Mesodermal cell (in vitro differentiated cells): Measurements from ENCODE around the gene SCGB1A1.

Experiments
- H3K27ac ChIP-seq: 2 replicates; pipeline ENCODE4 v1.7.0; 2013; ENCODE audit warnings: mild to moderate bottlenecking, low read depth, low read length, moderate library complexity; ENCODE audit not compliant: severe bottlenecking
- H3K36me3 ChIP-seq: 2 replicates; pipeline ENCODE4 v1.7.1; 2013; ENCODE audit warnings: mild to moderate bottlenecking, low read length, moderate library complexity; ENCODE audit not compliant: control insufficient read depth, insufficient read depth
- H3K4me1 ChIP-seq: one replicate; pipeline ENCODE4 v1.7.1; 2013; ENCODE audit warnings: mild to moderate bottlenecking, low read length; ENCODE audit not compliant: insufficient read depth, control insufficient read depth, poor library complexity, severe bottlenecking
- H3K4me3 ChIP-seq: 2 replicates; pipeline ENCODE4 v1.7.0; 2013; ENCODE audit warnings: low read length, control low read depth, mild to moderate bottlenecking; ENCODE audit not compliant: insufficient read depth, poor library complexity, severe bottlenecking; ENCODE audit errors: extremely low read depth
- H3K9me3 ChIP-seq: 2 replicates; pipeline ENCODE4 v1.7.1; 2013; ENCODE audit warnings: mild to moderate bottlenecking, low read length, moderate library complexity; ENCODE audit not compliant: control insufficient read depth
- WGBS, 2 experiments: methylation state at CpG; one replicate each; pipeline ENCODE4 v1.1.5; 2013; ENCODE audit warnings: missing lambda C conversion rate in 2 of 2; ENCODE audit not compliant: insufficient coverage in 2 of 2; 5-methylcytosine and 5-hydroxymethylcytosine counted together

SCGB1A1 gene

DNA sequence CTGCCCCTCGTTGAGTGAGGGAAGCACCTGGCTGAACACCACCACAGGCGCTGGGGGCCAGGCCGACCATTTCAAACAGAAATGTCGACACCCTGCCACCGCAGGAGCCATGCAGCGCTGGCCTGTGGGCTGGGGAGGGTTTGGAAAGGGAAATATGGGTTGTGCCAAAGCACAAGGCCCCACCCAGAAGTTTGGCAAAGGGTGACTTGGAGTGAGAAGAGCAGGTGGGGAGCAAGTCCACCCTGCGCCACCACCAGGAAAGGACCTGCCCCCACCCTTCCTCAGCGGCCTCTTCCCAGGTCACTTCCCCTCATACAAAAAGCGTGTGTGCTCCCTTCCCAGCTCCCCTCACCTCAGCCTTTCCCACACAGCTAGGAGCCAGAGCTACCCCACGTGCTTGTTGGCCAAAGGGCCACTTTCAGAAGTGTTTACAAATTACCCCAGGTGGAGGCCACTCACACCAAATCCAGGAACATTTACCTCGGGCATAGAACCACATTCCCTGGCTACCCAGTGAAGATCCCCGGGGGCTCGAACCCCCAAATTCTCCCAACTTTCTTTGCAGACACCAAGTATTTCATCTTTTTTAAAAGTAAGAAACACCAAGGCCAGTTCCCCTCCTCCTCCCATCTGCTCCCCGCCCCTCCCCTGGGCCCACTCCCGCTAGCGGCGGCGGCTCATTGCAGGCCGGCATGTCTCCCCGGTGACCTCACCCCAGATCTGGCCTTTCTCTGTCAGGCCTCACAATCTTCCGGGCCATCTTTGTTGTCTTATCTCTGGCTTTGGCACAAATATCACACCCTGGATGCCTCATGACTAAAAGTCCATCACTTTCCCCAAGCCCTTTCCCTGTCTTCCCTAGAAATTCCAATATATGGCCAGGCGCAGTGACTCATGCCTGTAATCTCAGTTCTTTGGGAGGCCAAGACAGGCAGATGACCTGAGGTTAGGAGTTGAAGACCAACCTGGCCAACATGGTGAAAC is 20.5 kb upstream of the SCGB1A1 start:
- WGBS, 2 experiments: 57 to 62% methylated on average over 17 to 22 of the region's 22 CpGs
- Histone ChIP-seq H3K36me3 (no peaks in the 10 kb centered on the region), H3K4me1 (peaks cover 50% of the 10 kb centered on the region), H3K9me3 (no peaks in the 10 kb centered on the region), H3K4me3 (no peak overlapping the region), H3K27ac (peak overlapping the region; percentile 89)

DNA sequence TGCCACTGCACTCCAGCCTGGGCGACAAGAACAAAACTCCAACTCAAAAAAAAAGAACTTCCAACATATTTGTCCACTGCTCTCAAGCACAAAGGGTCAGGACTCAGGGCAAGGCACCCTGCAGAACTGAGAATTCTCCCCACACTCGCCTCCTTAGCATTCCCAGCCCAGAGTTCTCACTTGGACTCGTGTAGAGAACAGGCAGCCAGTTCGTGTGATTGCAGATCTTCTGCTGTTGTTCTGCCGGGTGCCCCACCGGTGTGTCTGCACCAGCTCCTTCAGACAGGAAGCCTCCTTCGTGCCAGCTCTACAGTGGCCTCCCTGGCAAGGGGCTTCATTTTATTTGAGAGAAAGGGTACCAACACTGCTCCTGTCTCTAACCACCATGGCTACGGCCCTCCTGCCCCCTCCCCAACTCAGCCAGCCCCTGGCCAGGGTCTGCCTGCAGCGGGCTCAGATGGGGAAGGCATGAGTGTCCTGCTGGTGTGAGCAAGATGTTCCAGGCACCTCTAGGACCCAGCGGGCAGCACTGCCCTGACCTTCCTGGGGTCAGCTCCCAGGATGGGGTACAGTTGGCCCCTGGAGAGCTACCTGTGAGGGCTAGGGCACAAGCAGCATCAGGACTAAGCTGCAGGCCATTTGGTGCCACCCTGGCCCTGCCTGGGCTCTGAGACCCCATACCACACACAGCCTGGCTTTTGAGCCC is 19.5 kb upstream of the SCGB1A1 start:
- Histone ChIP-seq H3K36me3 (no peaks in the 10 kb centered on the region), H3K27ac (peak overlapping the region; percentile 89), H3K9me3 (no peaks in the 10 kb centered on the region), H3K4me3 (no peak overlapping the region), H3K4me1 (peaks cover 50% of the 10 kb centered on the region)
- 83 to 90% methylated on average over 6 to 7 of the region's 10 CpGs for whole genome bisulfite sequencing, 2 experiments

- peak overlapping the region; percentile 36 for H3K27ac ChIP-seq
- H3K36me3 ChIP-seq: no peaks in the 10 kb centered on the region
- H3K4me3 ChIP-seq: no peak overlapping the region
- no peaks in the 10 kb centered on the region for H3K9me3 ChIP-seq
- H3K4me1 ChIP-seq: peaks cover 50% of the 10 kb centered on the region
- 71 to 83% methylated on average over 5 to 6 of the region's 7 CpGs for WGBS, 2 experiments
Observed at GRCh38 chr11:62399878-62400266, 19.0 kb upstream of the SCGB1A1 start.

- Histone ChIP-seq H3K4me3 (no peak overlapping the region), H3K36me3 (no peaks in the 10 kb centered on the region), H3K9me3 (no peaks in the 10 kb centered on the region), H3K4me1 (peaks cover 48% of the 10 kb centered on the region), H3K27ac (peak overlapping the region; percentile 36)
- WGBS, 2 experiments: 94 to 97% methylated on average over 5 to 6 of the region's 6 CpGs
Observed at GRCh38 chr11:62400281-62400680, 18.6 kb upstream of the SCGB1A1 start.

GRCh38 chr11:62400760-62401159 is 18.1 kb upstream of the SCGB1A1 start:
- Histone ChIP-seq H3K27ac (peak overlapping the region; percentile 7), H3K4me1 (peaks cover 45% of the 10 kb centered on the region), H3K36me3 (no peaks in the 10 kb centered on the region), H3K4me3 (no peak overlapping the region), H3K9me3 (no peaks in the 10 kb centered on the region)
- WGBS, 2 experiments: 86% methylated on average over 7 to 9 of the region's 9 CpGs

GRCh38 chr11:62401356-62401755 is 17.5 kb upstream of the SCGB1A1 start:
- H3K4me1 ChIP-seq: peaks cover 41% of the 10 kb centered on the region
- H3K27ac ChIP-seq: peak overlapping the region; percentile 7
- no peaks in the 10 kb centered on the region for H3K9me3 ChIP-seq
- H3K36me3 ChIP-seq: no peaks in the 10 kb centered on the region
- 100% methylated on average over 2 to 3 of the region's 5 CpGs for WGBS, 2 experiments
- no peak overlapping the region for H3K4me3 ChIP-seq

- 90 to 96% methylated on average over 7 of the region's 7 CpGs for WGBS, 2 experiments
- H3K9me3 ChIP-seq: no peaks in the 10 kb centered on the region
- no peaks in the 10 kb centered on the region for H3K36me3 ChIP-seq
- no peak overlapping the region for H3K27ac ChIP-seq
- peaks cover 37% of the 10 kb centered on the region for H3K4me1 ChIP-seq
- H3K4me3 ChIP-seq: no peak overlapping the region
Observed at GRCh38 chr11:62401811-62402210, 17.0 kb upstream of the SCGB1A1 start.

- Histone ChIP-seq H3K9me3 (no peaks in the 10 kb centered on the region), H3K27ac (no peak overlapping the region), H3K4me3 (no peak overlapping the region), H3K36me3 (no peaks in the 10 kb centered on the region), H3K4me1 (peaks cover 37% of the 10 kb centered on the region)
- 88 to 89% methylated on average over 9 to 11 of the region's 15 CpGs for WGBS, 2 experiments
Observed at GRCh38 chr11:62402226-62402959, 16.4 kb upstream of the SCGB1A1 start.

DNA sequence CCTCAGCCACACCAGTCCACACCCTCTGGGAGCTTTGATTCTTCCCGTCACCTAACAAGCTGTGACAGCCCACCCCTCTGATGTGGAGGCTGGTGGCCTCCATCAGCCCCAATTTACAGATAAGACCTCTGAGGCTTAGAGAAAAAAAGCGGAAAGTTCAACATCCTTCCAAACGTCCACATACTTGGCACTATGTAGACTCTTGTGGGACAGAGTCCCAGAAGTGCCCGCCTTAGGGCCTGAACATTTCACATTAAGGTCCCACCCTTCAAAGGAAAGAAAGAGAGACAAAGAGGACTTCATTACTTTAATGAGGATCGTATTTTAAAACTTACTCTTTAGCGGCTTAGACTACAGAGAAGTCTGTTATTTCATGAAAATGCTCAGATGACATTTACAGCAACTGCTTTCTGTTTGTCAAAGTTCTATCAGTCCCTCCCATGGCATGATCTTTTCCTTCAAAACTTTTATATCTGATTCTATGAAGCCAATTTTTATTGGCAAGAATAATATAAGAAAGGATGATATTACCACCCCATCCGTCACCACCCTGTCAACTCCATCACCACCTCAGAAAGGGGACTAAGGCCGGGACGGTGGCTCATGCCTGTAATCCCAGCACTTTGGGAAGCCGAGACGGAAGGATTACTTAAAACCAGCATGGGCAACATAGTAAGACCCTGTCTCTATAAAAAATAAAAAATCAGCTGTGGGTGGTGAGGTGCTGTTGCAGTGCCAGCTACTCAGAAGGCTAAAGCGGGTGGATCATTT is 15.7 kb upstream of the SCGB1A1 start:
- no peak overlapping the region for H3K27ac ChIP-seq
- H3K4me3 ChIP-seq: no peak overlapping the region
- H3K36me3 ChIP-seq: no peaks in the 10 kb centered on the region
- H3K4me1 ChIP-seq: peaks cover 31% of the 10 kb centered on the region
- 89 to 99% methylated on average over 7 of the region's 12 CpGs for WGBS, 2 experiments
- no peaks in the 10 kb centered on the region for H3K9me3 ChIP-seq

- Histone ChIP-seq H3K9me3 (no peaks in the 10 kb centered on the region), H3K36me3 (no peaks in the 10 kb centered on the region), H3K27ac (no peak overlapping the region), H3K4me1 (peaks cover 18% of the 10 kb centered on the region), H3K4me3 (no peak overlapping the region)
- 92 to 94% methylated on average over 5 to 6 of the region's 6 CpGs for WGBS, 2 experiments
Observed at GRCh38 chr11:62404435-62404834, 14.4 kb upstream of the SCGB1A1 start.
